ENCODE measurements around the gene OR7D2.

The OR7D2 gene

DNA sequence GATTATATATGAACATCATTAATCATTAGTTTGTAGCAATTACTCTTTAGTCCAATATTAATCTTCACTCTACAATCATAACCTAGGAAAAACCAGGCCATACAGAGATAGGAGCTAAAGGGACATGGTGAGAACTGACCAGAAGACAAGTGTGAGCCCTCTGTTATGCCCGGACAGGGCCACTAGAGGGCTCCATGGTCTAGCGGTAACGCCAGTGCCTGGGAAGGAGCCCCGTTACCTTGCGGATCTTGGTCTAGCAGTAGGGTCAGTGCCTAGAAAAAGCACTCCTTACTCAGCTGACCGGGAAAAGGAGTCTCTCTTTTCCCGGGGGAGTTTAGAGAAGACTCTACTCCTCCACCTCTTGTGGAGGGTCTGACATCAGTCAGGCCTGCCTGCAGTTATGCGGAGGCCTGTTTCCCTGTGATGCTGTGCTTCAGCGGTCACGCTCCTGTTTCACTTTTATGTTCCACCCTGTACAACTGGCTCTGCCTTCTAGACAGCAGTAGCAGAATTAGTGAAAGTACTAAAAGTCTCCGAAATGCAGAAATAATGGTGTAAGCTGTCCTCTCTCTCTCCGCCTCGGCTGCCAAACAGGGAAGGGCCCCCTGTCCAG is 26.8 kb downstream of the OR7D2 start:
- DNase-seq, result peak; percentile 45

DNA sequence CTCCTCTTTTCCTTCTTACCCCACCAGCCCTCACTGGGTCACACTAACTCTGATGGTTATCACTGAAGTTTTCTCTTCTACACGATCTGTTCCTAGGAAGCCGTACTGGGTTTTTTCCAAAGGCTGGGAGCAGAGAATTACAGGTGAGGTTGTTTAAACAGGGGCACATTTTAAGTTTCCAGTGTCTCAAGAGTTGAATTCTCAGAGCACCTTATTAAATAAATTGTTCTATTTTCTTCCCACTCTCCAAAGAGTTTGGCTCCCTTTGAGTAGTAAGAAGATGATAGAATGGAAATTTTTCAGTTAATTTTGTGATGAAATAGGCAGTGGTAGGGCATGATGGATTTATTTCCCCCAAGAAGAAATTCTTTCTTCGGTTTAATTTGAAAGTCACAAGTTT is 40.7 kb downstream of the OR7D2 start, which contains the start of gene OR7D4:
Gene OR7D4, minus strand, starts transcription at position 101 of the 400 bp plus-strand sequence. CDS start 4,752 bp downstream, outside the sequence.
- DNase-seq, result no peak
